Pancreas (tissue), 10 donors: ENCODE data around the gene DSPP. TPM values are rescaled to one million over a fixed set of nuclear protein-coding genes. Genes with fewer than 3 reads are reported as not detected.
A peak's percentile ranks its signal among the peaks of the same experiment; 100 is the strongest.

Experiments
- ATAC-seq, 4 donors: fragments of 200-7000 bp; cut with Tn5 transposase; one replicate each; pipeline versions ENCODE4 v1.8.0 to v1.9.1; 2020; ENCODE audit warnings: mild to moderate bottlenecking in 4 of 4, moderate library complexity in 4 of 4
- DNase-seq, 6 donors: peaks; one replicate each; pipeline ENCODE4 v3.0.0-alpha.2; 2020
- FAIRE-seq: peaks from 2 replicates; lab custom pipeline; 2012; peaks lifted over from hg19 to GRCh38; lab: Jason Lieb, UNC
- H3K27ac ChIP-seq, 4 donors: fragments of 200-600 bp; sonication (generic); 1 replicate in 3 of 4; 2 replicates in 1 of 4; pipeline versions ENCODE4 v1.5.0 to v1.8.0; 2020
- H3K27me3 ChIP-seq, 4 donors: fragments of 200-600 bp; one replicate each; pipeline ENCODE4 v1.8.0; 2021
- H3K36me3 ChIP-seq, 3 donors: fragments of 200-600 bp; sonication (generic) in 1 of 3; one replicate each; pipeline versions ENCODE4 v1.5.0 to v1.8.0; 2020 to 2021
- H3K4me1 ChIP-seq, 3 donors: fragments of 200-600 bp; one replicate each; pipeline ENCODE4 v1.8.0; 2021
- H3K4me3 ChIP-seq, 4 donors: fragments of 200-600 bp; sonication (generic) in 2 of 4; one replicate each; pipeline versions ENCODE4 v1.5.0 to v1.8.0; 2020 to 2021
- H3K9me3 ChIP-seq, 4 donors: fragments of 200-600 bp; one replicate each; pipeline ENCODE4 v1.8.0; 2021
- WGBS, 2 donors: extraction: QIAGEN DNeasy Blood & Tissue Kit; methylation state at CpG; one replicate each; pipeline ENCODE4 v1.1.7; 2013; 5-methylcytosine and 5-hydroxymethylcytosine counted together
- intact Hi-C, 3 donors: fragments of 100-400 bp; cut with DNase I; formaldehyde crosslinking; loops; one replicate each; pipeline versions ENCODE4 v1.11.1 to v1.14.2; 2022
- polyA plus RNA-seq, 2 donors: library from polyadenylated mRNA; stranded (reverse); fragments of 200-250 nt; gene quantifications; one replicate each; pipeline ENCODE4 v1.2.3, GENCODE V29; 2013
- total RNA-seq, 6 donors: library from RNA; stranded (reverse); fragmentation: NEBNext Ultra II Directional in 4 of 6; extraction: Animal tissue kit (Norgen Biotek cat#: 25700) in 4 of 6; gene quantifications; one replicate each; pipeline versions ENCODE4 v1.2.1 to v1.2.4, GENCODE V29; 2021 to 2023
- TF ChIP-seq, protein P1 (sequence below), 4 donors: fragments of 200-600 bp; sonication (generic) in 3 of 4; IDR thresholded peaks; one replicate each; pipeline versions ENCODE4 v1.5.0 to v1.8.0; 2021; ENCODE audit warnings: antibody characterized with exemption in 4 of 4
- donor health status: healthy with polysubstance abuse.
- donor health status: DM: no; HTN: no; CAD: no; lungs with moderate emphysema.
- donor health status: DM: no; HTN: no; CAD: no.
- donor health status: control.
- donor health status: control.
- donor health status: Bipolar disorder and iron deficiency.
- donor health status: DM: yes; HTN: yes; CAD: no.
- donor health status: DM: no; HTN: no; CAD: no.
- donor health status: DM: no; HTN: no; CAD: no.
- donor health status: DM: yes; HTN: yes; CAD: no.

The DSPP gene
- total and polyA plus RNA-seq, 8 donors, result not detected

DNA sequence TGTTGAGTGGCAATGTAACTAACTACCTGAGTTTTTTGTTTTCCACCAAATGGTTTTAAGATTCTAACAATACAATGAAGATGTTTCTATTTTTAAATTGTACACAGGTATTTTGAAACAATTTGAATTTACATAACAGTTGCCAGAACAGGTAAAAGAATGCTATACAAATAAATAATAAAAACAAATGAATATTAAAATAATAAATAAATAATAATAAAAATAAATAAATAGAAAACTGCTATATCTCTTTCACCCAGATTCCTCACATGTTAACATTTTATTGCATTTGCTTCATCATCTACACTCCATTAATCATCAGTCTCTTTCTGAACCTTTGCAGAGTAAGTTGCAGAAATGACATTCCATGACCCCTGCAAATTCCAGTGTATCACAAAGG, 32.3 kb upstream of the DSPP start:
- Histone ChIP-seq H3K9me3 (no peaks in the 10 kb centered on the region), H3K27ac (no peak overlapping the region), H3K27me3 (peaks cover 0 to 3% (median 0%) of the 10 kb centered on the region in 4 donors), H3K4me1 (no peaks in the 10 kb centered on the region), H3K4me3 (no peak overlapping the region), H3K36me3 (no peaks in the 10 kb centered on the region)
- ATAC-seq (no peak), DNase-seq (no peak), FAIRE-seq (no peak)
- TF ChIP-seq, protein P1, sequence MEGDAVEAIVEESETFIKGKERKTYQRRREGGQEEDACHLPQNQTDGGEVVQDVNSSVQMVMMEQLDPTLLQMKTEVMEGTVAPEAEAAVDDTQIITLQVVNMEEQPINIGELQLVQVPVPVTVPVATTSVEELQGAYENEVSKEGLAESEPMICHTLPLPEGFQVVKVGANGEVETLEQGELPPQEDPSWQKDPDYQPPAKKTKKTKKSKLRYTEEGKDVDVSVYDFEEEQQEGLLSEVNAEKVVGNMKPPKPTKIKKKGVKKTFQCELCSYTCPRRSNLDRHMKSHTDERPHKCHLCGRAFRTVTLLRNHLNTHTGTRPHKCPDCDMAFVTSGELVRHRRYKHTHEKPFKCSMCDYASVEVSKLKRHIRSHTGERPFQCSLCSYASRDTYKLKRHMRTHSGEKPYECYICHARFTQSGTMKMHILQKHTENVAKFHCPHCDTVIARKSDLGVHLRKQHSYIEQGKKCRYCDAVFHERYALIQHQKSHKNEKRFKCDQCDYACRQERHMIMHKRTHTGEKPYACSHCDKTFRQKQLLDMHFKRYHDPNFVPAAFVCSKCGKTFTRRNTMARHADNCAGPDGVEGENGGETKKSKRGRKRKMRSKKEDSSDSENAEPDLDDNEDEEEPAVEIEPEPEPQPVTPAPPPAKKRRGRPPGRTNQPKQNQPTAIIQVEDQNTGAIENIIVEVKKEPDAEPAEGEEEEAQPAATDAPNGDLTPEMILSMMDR (IDR thresholded peaks at IDR 0.05), result no peak
- intact Hi-C loops, result no loop called here

DNA sequence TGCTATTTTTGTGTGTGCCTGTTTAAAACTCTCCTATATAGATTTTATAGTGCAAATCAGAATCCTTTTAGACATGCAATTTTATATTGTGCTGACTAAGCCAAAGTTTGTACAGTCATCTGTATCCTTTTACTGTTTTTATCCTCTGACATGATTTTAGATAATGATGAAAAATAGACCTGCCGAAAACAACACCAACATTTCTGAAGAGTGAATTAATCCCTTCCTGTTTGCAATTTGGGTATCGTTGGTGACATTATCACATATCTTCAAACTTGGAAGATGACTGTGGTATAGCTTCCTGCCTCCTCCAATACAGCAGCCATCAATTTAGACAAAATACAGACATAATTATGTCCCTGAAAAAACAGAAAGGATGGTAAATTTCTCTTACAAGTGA, 28.9 kb upstream of the DSPP start:
- no peak for ATAC-seq
- Histone ChIP-seq H3K4me1 (no peaks in the 10 kb centered on the region), H3K36me3 (no peaks in the 10 kb centered on the region), H3K9me3 (no peaks in the 10 kb centered on the region), H3K27me3 (peaks cover 0 to 3% (median 0%) of the 10 kb centered on the region in 4 donors), H3K27ac (no peak overlapping the region), H3K4me3 (no peak overlapping the region)
- DNase-seq, result no peak
- intact Hi-C loops, result no loop called here
- 42 to 58% methylated on average over 2 of the region's 2 CpGs for WGBS, 2 donors
- FAIRE-seq, result no peak
- TF ChIP-seq, protein P1 (IDR thresholded peaks at IDR 0.05), result no peak

DNA sequence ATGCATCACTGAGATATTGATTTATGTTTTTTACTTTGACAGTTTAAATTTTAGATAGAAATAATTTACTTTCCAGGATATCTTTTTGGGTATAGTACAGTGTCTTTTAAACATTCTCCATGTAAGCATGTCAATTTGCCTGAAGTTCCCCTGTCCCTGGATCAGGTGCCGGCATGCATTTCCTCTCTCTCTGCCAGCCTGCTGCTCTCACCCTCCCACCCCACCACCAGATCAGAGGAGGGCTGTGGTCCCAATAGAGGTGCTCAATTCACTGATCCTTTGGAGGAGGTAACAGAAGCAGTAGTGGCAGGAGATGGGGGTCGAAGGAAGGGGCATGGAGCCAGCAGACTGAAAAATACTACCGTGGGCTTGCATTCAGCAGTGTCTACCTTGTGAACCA, 28.3 kb upstream of the DSPP start:
- WGBS, 2 donors, result 46% methylated on average over 3 of the region's 3 CpGs
- Histone ChIP-seq H3K9me3 (no peaks in the 10 kb centered on the region), H3K27ac (no peak overlapping the region), H3K36me3 (no peaks in the 10 kb centered on the region), H3K4me1 (no peaks in the 10 kb centered on the region), H3K4me3 (no peak overlapping the region), H3K27me3 (peaks cover 0 to 3% (median 0%) of the 10 kb centered on the region in 4 donors)
- TF ChIP-seq, protein P1 (IDR thresholded peaks at IDR 0.05), result no peak
- ATAC-seq (no peak), FAIRE-seq (no peak), DNase-seq (no peak)
- intact Hi-C loops, result no loop called here

DNA sequence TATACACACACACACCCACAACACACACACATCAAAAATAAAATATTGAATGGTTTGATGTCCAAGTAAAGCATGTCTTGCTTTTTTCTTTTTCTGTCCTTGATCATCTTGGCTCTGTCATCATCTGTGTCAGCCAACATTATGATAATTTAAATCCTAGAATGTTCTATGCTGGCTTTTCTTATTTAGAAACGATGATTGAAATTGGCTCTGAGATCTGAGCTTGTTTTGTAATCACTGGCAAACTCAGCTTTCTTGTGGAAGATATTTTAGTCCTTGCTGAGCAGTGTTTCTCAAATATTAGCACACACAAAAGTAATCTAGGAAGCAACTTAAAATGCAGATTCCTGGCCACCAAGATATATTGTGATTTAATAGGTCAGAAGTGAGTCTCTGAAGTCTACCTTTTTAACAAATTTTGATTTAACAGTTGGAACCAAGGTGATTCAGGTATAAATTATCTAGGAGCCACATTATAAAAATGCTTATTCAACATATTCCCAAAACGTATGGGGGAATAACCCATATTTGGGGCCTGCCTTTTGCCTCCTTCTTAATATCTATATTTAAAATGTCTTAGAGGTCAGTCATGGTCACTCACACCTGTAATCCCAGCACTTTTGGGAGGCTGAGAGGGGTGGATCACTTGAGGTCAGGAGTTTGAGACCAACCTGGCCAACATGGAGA, 24.0 kb upstream of the DSPP start:
- intact Hi-C loops, result no loop called here
- no peak for DNase-seq
- Histone ChIP-seq H3K9me3 (no peaks in the 10 kb centered on the region), H3K27me3 (peaks cover 0 to under 1% (median 0%) of the 10 kb centered on the region in 4 donors), H3K36me3 (no peaks in the 10 kb centered on the region), H3K4me3 (no peak overlapping the region), H3K27ac (no peak overlapping the region), H3K4me1 (no peaks in the 10 kb centered on the region)
- WGBS, 2 donors, result 58 to 59% methylated on average over 2 of the region's 2 CpGs
- ATAC-seq, result no peak
- TF ChIP-seq, protein P1 (IDR thresholded peaks at IDR 0.05), result no peak
- FAIRE-seq, result no peak

DNA sequence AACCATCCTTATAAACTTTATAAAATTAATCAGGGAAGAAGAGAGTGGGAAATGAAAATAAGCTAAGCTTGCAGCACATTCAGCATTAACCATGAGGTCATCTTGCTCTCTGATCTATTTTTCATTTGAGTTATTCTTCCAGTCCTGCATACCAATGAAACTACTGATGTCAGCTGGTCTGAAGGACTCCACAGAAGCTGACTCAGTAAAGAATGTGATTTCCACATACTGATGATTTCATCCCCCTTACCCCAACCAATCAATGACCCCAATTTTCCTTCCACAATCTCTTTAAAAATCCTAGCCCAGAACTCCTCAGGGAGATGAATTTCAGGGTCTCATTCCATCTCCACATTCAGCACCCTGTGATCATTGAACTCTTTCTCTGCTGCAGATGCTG, 18.8 kb upstream of the DSPP start:
- Histone ChIP-seq H3K4me3 (no peak overlapping the region), H3K4me1 (no peaks in the 10 kb centered on the region), H3K27me3 (no peaks in the 10 kb centered on the region), H3K27ac (no peak overlapping the region), H3K9me3 (no peaks in the 10 kb centered on the region), H3K36me3 (no peaks in the 10 kb centered on the region)
- DNase-seq, result no peak
- intact Hi-C loops, result no loop called here
- peak in 3 of 4 donors; percentile 47 to 78 (median 65) for ATAC-seq
- peak; percentile 20 for FAIRE-seq
- TF ChIP-seq, protein P1 (IDR thresholded peaks at IDR 0.05), result no peak
